NCI-H128 (cell line): ENCODE results near the gene RAB3D.

Source experiments
- DNase-seq: peaks from one replicate; lab custom pipeline; 2025; ENCODE audit not compliant: unreplicated experiment; lab: John Stamatoyannopoulos, UW

RAB3D gene

GRCh38 chr19:11296264-11296663, 43.2 kb downstream of the RAB3D start:
- DNase-seq: no peak

GRCh38 chr19:11295665-11296245, 43.7 kb downstream of the RAB3D start, which contains the start of gene TSPAN16:
Gene TSPAN16 (plus strand): TSS chr19:11296160. CDS start chr19:11296298, 138 bp downstream.
- DNase-seq: no peak

GRCh38 chr19:11295180-11295579, 44.3 kb downstream of the RAB3D start:
- DNase-seq: no peak

GRCh38 chr19:11293433-11294389, 45.7 kb downstream of the RAB3D start:
- DNase-seq: peak; percentile 64

GRCh38 chr19:11291991-11292390, 47.5 kb downstream of the RAB3D start:
- no peak for DNase-seq

GRCh38 chr19:11291415-11291814, 48.0 kb downstream of the RAB3D start:
- DNase-seq: no peak

- DNase-seq: no peak
Observed at GRCh38 chr19:11290256-11290655, 49.2 kb downstream of the RAB3D start.

- no peak for DNase-seq
Observed at GRCh38 chr19:11288349-11288748, 51.1 kb downstream of the RAB3D start.

GRCh38 chr19:11286312-11286974, 53.0 kb downstream of the RAB3D start:
- DNase-seq: no peak

GRCh38 chr19:11284515-11284914, 54.9 kb downstream of the RAB3D start:
- DNase-seq: no peak

- no peak for DNase-seq
Observed at GRCh38 chr19:11281356-11282049, 58.0 kb downstream of the RAB3D start.

GRCh38 chr19:11279505-11280236, 59.8 kb downstream of the RAB3D start:
- no peak for DNase-seq

GRCh38 chr19:11278670-11279069, 60.8 kb downstream of the RAB3D start:
- no peak for DNase-seq

GRCh38 chr19:11274533-11275086, 64.8 kb downstream of the RAB3D start:
- DNase-seq: no peak

GRCh38 chr19:11273989-11274388, 65.5 kb downstream of the RAB3D start:
- DNase-seq: no peak

- no peak for DNase-seq
Observed at GRCh38 chr19:11273296-11273695, 66.2 kb downstream of the RAB3D start.
